ENCODE measurements around the gene CDHR2.

CDHR2 gene

GRCh38 chr5:176527246-176528222, 21.6 kb upstream of the CDHR2 start:
- no peak for ATAC-seq
- no peak for TF ChIP-seq ESRRG (CRISPR knock-in tag; IDR thresholded peaks at IDR 0.05)
- no peak for TF ChIP-seq ZNF565 (CRISPR knock-in tag; conservative IDR thresholded peaks at IDR 0.05; ENCODE audit: low read depth)
- TF ChIP-seq ZFP30 (CRISPR knock-in tag; IDR thresholded peaks at IDR 0.05): no peak
- no peak for TF ChIP-seq ZFP3 (CRISPR knock-in tag; IDR thresholded peaks at IDR 0.05)
- TF ChIP-seq ZC3H10 (CRISPR knock-in tag; IDR thresholded peaks at IDR 0.05): no peak
- TF ChIP-seq TOX (CRISPR knock-in tag; IDR thresholded peaks at IDR 0.05; ENCODE audit: borderline replicate concordance): no peak
- no peak for TF ChIP-seq ISL1 (CRISPR knock-in tag; IDR thresholded peaks at IDR 0.05)
- TF ChIP-seq GLIS3 (CRISPR knock-in tag; IDR thresholded peaks at IDR 0.05): no peak

GRCh38 chr5:176528301-176528700, 20.8 kb upstream of the CDHR2 start:
- TF ChIP-seq, protein P1, sequence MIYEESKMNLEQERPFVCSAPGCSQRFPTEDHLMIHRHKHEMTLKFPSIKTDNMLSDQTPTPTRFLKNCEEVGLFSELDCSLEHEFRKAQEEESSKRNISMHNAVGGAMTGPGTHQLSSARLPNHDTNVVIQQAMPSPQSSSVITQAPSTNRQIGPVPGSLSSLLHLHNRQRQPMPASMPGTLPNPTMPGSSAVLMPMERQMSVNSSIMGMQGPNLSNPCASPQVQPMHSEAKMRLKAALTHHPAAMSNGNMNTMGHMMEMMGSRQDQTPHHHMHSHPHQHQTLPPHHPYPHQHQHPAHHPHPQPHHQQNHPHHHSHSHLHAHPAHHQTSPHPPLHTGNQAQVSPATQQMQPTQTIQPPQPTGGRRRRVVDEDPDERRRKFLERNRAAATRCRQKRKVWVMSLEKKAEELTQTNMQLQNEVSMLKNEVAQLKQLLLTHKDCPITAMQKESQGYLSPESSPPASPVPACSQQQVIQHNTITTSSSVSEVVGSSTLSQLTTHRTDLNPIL (CRISPR knock-in tag; IDR thresholded peaks at IDR 0.05; ENCODE audit: low read depth): no peak
- TF ChIP-seq ZNF565 (CRISPR knock-in tag; conservative IDR thresholded peaks at IDR 0.05; ENCODE audit: low read depth) (no peak), RARB (CRISPR knock-in tag; IDR thresholded peaks at IDR 0.05) (no peak), CSDC2 (CRISPR knock-in tag; IDR thresholded peaks at IDR 0.05) (no peak), CSRNP3 (CRISPR knock-in tag; IDR thresholded peaks at IDR 0.05) (no peak), BACH2 (CRISPR knock-in tag; IDR thresholded peaks at IDR 0.05; ENCODE audit: borderline replicate concordance) (no peak), ISL1 (CRISPR knock-in tag; IDR thresholded peaks at IDR 0.05) (no peak), ARNTL (CRISPR knock-in tag; IDR thresholded peaks at IDR 0.05; ENCODE audit: borderline replicate concordance, low read depth) (no peak), ZC3H10 (CRISPR knock-in tag; IDR thresholded peaks at IDR 0.05) (no peak), OSR1 (CRISPR knock-in tag; IDR thresholded peaks at IDR 0.05) (no peak), ZFP3 (CRISPR knock-in tag; IDR thresholded peaks at IDR 0.05) (no peak), ZNF8 (CRISPR knock-in tag; IDR thresholded peaks at IDR 0.05) (no peak), ZFP30 (CRISPR knock-in tag; IDR thresholded peaks at IDR 0.05) (no peak), SNAI2 (CRISPR knock-in tag; IDR thresholded peaks at IDR 0.05) (no peak)
- TF ChIP-seq, protein P2, sequence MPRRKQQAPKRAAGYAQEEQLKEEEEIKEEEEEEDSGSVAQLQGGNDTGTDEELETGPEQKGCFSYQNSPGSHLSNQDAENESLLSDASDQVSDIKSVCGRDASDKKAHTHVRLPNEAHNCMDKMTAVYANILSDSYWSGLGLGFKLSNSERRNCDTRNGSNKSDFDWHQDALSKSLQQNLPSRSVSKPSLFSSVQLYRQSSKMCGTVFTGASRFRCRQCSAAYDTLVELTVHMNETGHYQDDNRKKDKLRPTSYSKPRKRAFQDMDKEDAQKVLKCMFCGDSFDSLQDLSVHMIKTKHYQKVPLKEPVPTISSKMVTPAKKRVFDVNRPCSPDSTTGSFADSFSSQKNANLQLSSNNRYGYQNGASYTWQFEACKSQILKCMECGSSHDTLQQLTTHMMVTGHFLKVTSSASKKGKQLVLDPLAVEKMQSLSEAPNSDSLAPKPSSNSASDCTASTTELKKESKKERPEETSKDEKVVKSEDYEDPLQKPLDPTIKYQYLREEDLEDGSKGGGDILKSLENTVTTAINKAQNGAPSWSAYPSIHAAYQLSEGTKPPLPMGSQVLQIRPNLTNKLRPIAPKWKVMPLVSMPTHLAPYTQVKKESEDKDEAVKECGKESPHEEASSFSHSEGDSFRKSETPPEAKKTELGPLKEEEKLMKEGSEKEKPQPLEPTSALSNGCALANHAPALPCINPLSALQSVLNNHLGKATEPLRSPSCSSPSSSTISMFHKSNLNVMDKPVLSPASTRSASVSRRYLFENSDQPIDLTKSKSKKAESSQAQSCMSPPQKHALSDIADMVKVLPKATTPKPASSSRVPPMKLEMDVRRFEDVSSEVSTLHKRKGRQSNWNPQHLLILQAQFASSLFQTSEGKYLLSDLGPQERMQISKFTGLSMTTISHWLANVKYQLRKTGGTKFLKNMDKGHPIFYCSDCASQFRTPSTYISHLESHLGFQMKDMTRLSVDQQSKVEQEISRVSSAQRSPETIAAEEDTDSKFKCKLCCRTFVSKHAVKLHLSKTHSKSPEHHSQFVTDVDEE (CRISPR knock-in tag; IDR thresholded peaks at IDR 0.05): no peak
- ATAC-seq: no peak

DNA sequence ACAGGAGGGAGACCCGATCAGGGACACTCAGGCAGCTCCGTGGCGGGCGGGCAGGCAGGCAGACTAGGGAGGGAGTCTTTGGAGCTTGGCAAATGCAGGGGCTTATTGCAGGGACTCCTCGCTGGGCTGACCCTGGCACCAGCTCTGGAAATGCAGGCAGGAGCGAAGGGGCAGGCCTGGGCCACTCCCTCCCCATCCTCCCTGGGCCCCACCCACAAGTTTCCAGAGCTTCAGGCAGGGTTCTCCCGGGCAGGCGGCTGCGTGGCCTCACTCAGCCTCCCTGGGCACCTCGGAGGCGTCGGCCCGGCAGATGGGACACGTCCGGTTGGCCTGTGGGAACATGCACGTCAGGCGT, 20.4 kb upstream of the CDHR2 start:
- no peak for ATAC-seq
- TF ChIP-seq GLIS3 (CRISPR knock-in tag; IDR thresholded peaks at IDR 0.05): no peak
- no peak for TF ChIP-seq PATZ1 (CRISPR knock-in tag; IDR thresholded peaks at IDR 0.05; ENCODE audit: borderline replicate concordance)
- TF ChIP-seq ZNF70 (CRISPR knock-in tag; IDR thresholded peaks at IDR 0.05): no peak
- no peak for TF ChIP-seq ZC3H10 (CRISPR knock-in tag; IDR thresholded peaks at IDR 0.05)
- TF ChIP-seq PPARA (CRISPR knock-in tag; IDR thresholded peaks at IDR 0.05; ENCODE audit: borderline replicate concordance): no peak
- no peak for TF ChIP-seq TCF4 (CRISPR knock-in tag; IDR thresholded peaks at IDR 0.05; ENCODE audit: borderline replicate concordance)
- TF ChIP-seq ARNTL (CRISPR knock-in tag; IDR thresholded peaks at IDR 0.05; ENCODE audit: borderline replicate concordance, low read depth): no peak
- no peak for TF ChIP-seq ZNF565 (CRISPR knock-in tag; conservative IDR thresholded peaks at IDR 0.05; ENCODE audit: low read depth)
- no peak for TF ChIP-seq ESRRG (CRISPR knock-in tag; IDR thresholded peaks at IDR 0.05)
- TF ChIP-seq CSDC2 (CRISPR knock-in tag; IDR thresholded peaks at IDR 0.05): no peak
- TF ChIP-seq POU6F1 (CRISPR knock-in tag; IDR thresholded peaks at IDR 0.05; ENCODE audit: borderline replicate concordance, low read depth): no peak
- TF ChIP-seq, protein P2 (CRISPR knock-in tag; IDR thresholded peaks at IDR 0.05): no peak
- TF ChIP-seq, protein P1 (CRISPR knock-in tag; IDR thresholded peaks at IDR 0.05; ENCODE audit: low read depth): no peak
- no peak for TF ChIP-seq ZFP3 (CRISPR knock-in tag; IDR thresholded peaks at IDR 0.05)
